Smooth muscle cell (in vitro differentiated cells): Measurements from ENCODE around the gene NCAPD2. TPM values are rescaled to one million over a fixed set of nuclear protein-coding genes. Genes with fewer than 3 reads are reported as not detected.
"Not testable (repeated sequence)": the region's sequence is repeated elsewhere in the genome, so short reads cannot be mapped to it uniquely, and the experiment has no call there.

ENCODE experiments used
- DNase-seq: peaks from one replicate; lab custom pipeline; 2025; ENCODE audit not compliant: unreplicated experiment; lab: John Stamatoyannopoulos, UW
- H2AFZ ChIP-seq: fragments of 200-600 bp; sonication (generic); 2 replicates; pipeline ENCODE4 v1.6.0; 2016; ENCODE audit warnings: antibody characterized with exemption, low read depth, mild to moderate bottlenecking
- H3F3A ChIP-seq: fragments of 200-600 bp; sonication (generic); 2 replicates; pipeline ENCODE4 v1.6.0; 2017; ENCODE audit warnings: antibody characterized with exemption, low read depth
- H3K27ac ChIP-seq: fragments of 200-600 bp; sonication (generic); 2 replicates; pipeline ENCODE4 v1.5.1; 2016; ENCODE audit warnings: low read depth, mild to moderate bottlenecking
- H3K27me3 ChIP-seq: fragments of 200-600 bp; sonication (generic); 2 replicates; pipeline ENCODE4 v1.6.1; 2016; ENCODE audit warnings: low read depth, mild to moderate bottlenecking
- H3K36me3 ChIP-seq: fragments of 200-600 bp; sonication (generic); 2 replicates; pipeline ENCODE4 v1.5.1; 2016; ENCODE audit warnings: low read depth
- H3K4me1 ChIP-seq: fragments of 200-600 bp; sonication (generic); 2 replicates; pipeline ENCODE4 v1.5.1; 2016; ENCODE audit warnings: low read depth
- H3K4me2 ChIP-seq: fragments of 200-600 bp; sonication (generic); 2 replicates; pipeline ENCODE4 v1.6.0; 2016; ENCODE audit warnings: mild to moderate bottlenecking
- H3K4me3 ChIP-seq: fragments of 200-600 bp; sonication (generic); 2 replicates; pipeline ENCODE4 v1.5.1; 2016; ENCODE audit warnings: mild to moderate bottlenecking
- H3K79me2 ChIP-seq: fragments of 200-600 bp; sonication (generic); 2 replicates; pipeline ENCODE4 v1.6.0; 2016; ENCODE audit warnings: low read depth, mild to moderate bottlenecking
- H3K9ac ChIP-seq: fragments of 200-600 bp; sonication (generic); 2 replicates; pipeline ENCODE4 v1.6.0; 2016; ENCODE audit warnings: low read depth
- H3K9me3 ChIP-seq: fragments of 200-600 bp; sonication (generic); replicated peaks from 2 replicates; pipeline ENCODE4 v1.5.1; 2016; ENCODE audit warnings: low read depth
- H4K20me1 ChIP-seq: fragments of 200-600 bp; sonication (generic); 2 replicates; pipeline ENCODE4 v1.6.0; 2016; ENCODE audit warnings: low read depth
- CTCF ChIP-seq: fragments of 200-600 bp; sonication (generic); IDR thresholded peaks from 2 replicates; pipeline ENCODE4 v1.5.1; 2017; ENCODE audit warnings: borderline replicate concordance, mild to moderate bottlenecking, antibody characterized with exemption; ENCODE audit not compliant: insufficient read depth, poor library complexity, severe bottlenecking
- WGBS: methylation state at CpG from one replicate; pipeline ENCODE4 v1.1.7; 2016; ENCODE audit warnings: low lambda C conversion rate; 5-methylcytosine and 5-hydroxymethylcytosine counted together
- polyA plus RNA-seq: library from polyadenylated mRNA; unstranded; fragments of >200 nt; fragmentation: Nextera tagmentation; extraction: Ambion mirVana; gene quantifications from 2 replicates; pipeline ENCODE4 v1.2.1, GENCODE V29; 2016
- total RNA-seq: library from RNA; depleted of rRNA; stranded (reverse); fragments of >200 nt; gene quantifications from 2 replicates; pipeline ENCODE4 v1.2.3, GENCODE V29; 2014

Gene NCAPD2
- total and polyA plus RNA-seq, 2 experiments from 2014 or later = 17.6 to 22.7 TPM

- peaks cover 14% of the 10 kb centered on the region for H4K20me1 ChIP-seq
- H3K27ac ChIP-seq = peak within 1 kb of the TSS; percentile 73
- H3K4me3 ChIP-seq = peak within 1 kb of the TSS; percentile 64
- H3K27me3 ChIP-seq = no peaks in the 10 kb centered on the region
- no peak for TF ChIP-seq CTCF
- DNase-seq = peak; percentile 98
- peak within 1 kb of the TSS; percentile 53 for H2AFZ ChIP-seq
- H3K79me2 ChIP-seq = peaks cover 22% of the 10 kb centered on the region
- peak within 1 kb of the TSS; percentile 92 for H3K4me2 ChIP-seq
- WGBS = under 1% methylated on average over 63 of the region's 69 CpGs
- peaks cover 5% of the 10 kb centered on the region for H3F3A ChIP-seq
- no peaks in the 10 kb centered on the region for H3K9me3 ChIP-seq
- H3K9ac ChIP-seq = peak within 1 kb of the TSS; percentile 38
- no peaks in the 10 kb centered on the region for H3K36me3 ChIP-seq
- H3K4me1 ChIP-seq = peaks cover 11% of the 10 kb centered on the region
Measured at GRCh38 chr12:6470375-6471163, 23.3 kb upstream of the NCAPD2 start, which contains the start of gene VAMP1. TSS of gene VAMP1 (minus strand) at chr12:6470677. CDS start at chr12:6470531, 146 bp downstream.

GRCh38 chr12:6471989-6472360, 21.9 kb upstream of the NCAPD2 start:
- WGBS = 82% methylated on average over 1 of the region's 1 CpG
- Histone ChIP-seq H3K4me1 (peaks cover 11% of the 10 kb centered on the region), H3K27ac (no peak overlapping the region), H3K4me3 (no peak overlapping the region), H2AFZ (no peak overlapping the region), H4K20me1 (peaks cover 14% of the 10 kb centered on the region), H3K9ac (no peak overlapping the region), H3K36me3 (no peaks in the 10 kb centered on the region), H3K79me2 (peaks cover 22% of the 10 kb centered on the region), H3K27me3 (no peaks in the 10 kb centered on the region), H3K4me2 (no peak overlapping the region), H3K9me3 (no peaks in the 10 kb centered on the region), H3F3A (peaks cover 5% of the 10 kb centered on the region)
- DNase-seq = no peak
- TF ChIP-seq CTCF = no peak

- DNase-seq = no peak
- WGBS = 89% methylated on average over 11 of the region's 11 CpGs
- TF ChIP-seq CTCF = no peak
- Histone ChIP-seq H3K9ac (no peak overlapping the region), H3K36me3 (no peaks in the 10 kb centered on the region), H3K4me3 (no peak overlapping the region), H4K20me1 (peaks cover 14% of the 10 kb centered on the region), H3F3A (peaks cover 5% of the 10 kb centered on the region), H3K79me2 (peaks cover 22% of the 10 kb centered on the region), H2AFZ (no peak overlapping the region), H3K27ac (no peak overlapping the region), H3K27me3 (no peaks in the 10 kb centered on the region), H3K4me2 (no peak overlapping the region), H3K4me1 (peaks cover 11% of the 10 kb centered on the region), H3K9me3 (no peaks in the 10 kb centered on the region)
Measured at GRCh38 chr12:6472491-6472890, 21.4 kb upstream of the NCAPD2 start.

GRCh38 chr12:6475233-6475975, 18.5 kb upstream of the NCAPD2 start:
- DNase-seq, H4K20me1 ChIP-seq, H3F3A ChIP-seq, H3K27me3 ChIP-seq, H3K79me2 ChIP-seq, H3K4me2 ChIP-seq, H2AFZ ChIP-seq, H3K36me3 ChIP-seq, H3K9ac ChIP-seq, H3K4me3 ChIP-seq, H3K9me3 ChIP-seq, H3K27ac ChIP-seq, H3K4me1 ChIP-seq: not testable (repeated sequence)
- 95% methylated on average over 35 of the region's 48 CpGs for WGBS
